Endothelial cell of umbilical vein (primary cell): Measurements from ENCODE around the gene ORM2. TPM values are rescaled to one million over a fixed set of nuclear protein-coding genes. Genes with fewer than 3 reads are reported as not detected.

Experiments
- BruUV-seq: library from RNA; stranded (reverse); fragments of 400-500 nt; replicated peaks from 2 replicates; lab custom pipeline; 2021; lab: Mats Ljungman, UMichigan
- CTCF ChIA-PET: fragments of 300-600, 350-600 bp; sonication (Branson Sonifier 250); formaldehyde crosslinking; loops from one replicate; lab custom pipeline; 2021; ENCODE audit warnings: antibody characterized with exemption, inconsistent platforms; lab: Charles Lee
- POLR2A ChIA-PET: fragments of 300-600, 350-600 bp; sonication (Branson Sonifier 250); formaldehyde crosslinking; loops from one replicate; lab custom pipeline; 2021; ENCODE audit warnings: antibody characterized with exemption, inconsistent platforms; lab: Charles Lee
- DNase-seq: peaks from one replicate; pipeline ENCODE4 v3.0.0-alpha.2; 2011; ENCODE audit warnings: low read depth, low spot score
- FAIRE-seq: peaks from 2 replicates; lab custom pipeline; 2011; peaks lifted over from hg19 to GRCh38; lab: Jason Lieb, UNC
- H2AFZ ChIP-seq: 2 replicates; pipeline ENCODE4 v1.6.0; 2012; ENCODE audit warnings: low read depth, low read length, control low read depth, inconsistent platforms
- H3K27ac ChIP-seq: 2 replicates; pipeline ENCODE4 v1.5.1; 2011; ENCODE audit warnings: low read depth, mild to moderate bottlenecking, control low read depth, low read length, moderate library complexity; ENCODE audit not compliant: insufficient read depth
- H3K27me3 ChIP-seq, 2 experiments: 2 replicates each; pipeline versions ENCODE4 v1.6.0 to v1.6.1; 2011; ENCODE audit warnings: low read length in 2 of 2, mixed read lengths in 1 of 2; ENCODE audit not compliant: control insufficient read depth in 2 of 2, insufficient read depth in 2 of 2
- H3K36me3 ChIP-seq, 2 experiments: 2 replicates in 1 of 2; 3 replicates in 1 of 2; pipeline ENCODE4 v1.5.1; 2011; ENCODE audit warnings: low read length in 2 of 2, mild to moderate bottlenecking in 1 of 2, moderate library complexity in 1 of 2; ENCODE audit not compliant: control insufficient read depth in 2 of 2, insufficient read depth in 2 of 2; ENCODE audit errors: extremely low read depth in 1 of 2
- H3K4me1 ChIP-seq: 3 replicates; pipeline ENCODE4 v1.5.1; 2011; ENCODE audit warnings: mild to moderate bottlenecking, low read length; ENCODE audit not compliant: control insufficient read depth, insufficient read depth; ENCODE audit errors: extremely low read depth
- H3K4me2 ChIP-seq: 2 replicates; pipeline ENCODE4 v1.6.1; 2011; ENCODE audit warnings: low read length, control low read depth, mixed read lengths; ENCODE audit not compliant: insufficient read depth
- H3K4me3 ChIP-seq, 3 experiments: fragments of 200-600 bp in 1 of 3; sonication (generic), shearing (Covaris generic) in 1 of 3; replicated peaks in 1 of 3; 2 replicates each; pipeline ENCODE4 v1.5.1; 2011 to 2016; ENCODE audit warnings: control low read depth in 3 of 3, low read length in 3 of 3, mild to moderate bottlenecking in 2 of 3, inconsistent platforms in 1 of 3, low read depth in 1 of 3, moderate library complexity in 1 of 3; ENCODE audit not compliant: insufficient read depth in 1 of 3
- H3K79me2 ChIP-seq: 2 replicates; pipeline ENCODE4 v1.6.0; 2012; ENCODE audit warnings: low read length, inconsistent platforms; ENCODE audit not compliant: control insufficient read depth, insufficient read depth
- H3K9ac ChIP-seq: replicated peaks from 2 replicates; pipeline ENCODE3; 2011; ENCODE audit warnings: low read length, control low read depth; ENCODE audit not compliant: insufficient read depth; ENCODE audit errors: extremely low read depth
- H3K9me1 ChIP-seq: replicated peaks from 3 replicates; pipeline ENCODE4 v1.6.0; 2011; ENCODE audit warnings: mild to moderate bottlenecking, low read length; ENCODE audit not compliant: control insufficient read depth, insufficient read depth; ENCODE audit errors: extremely low read depth
- H3K9me3 ChIP-seq: replicated peaks from 2 replicates; pipeline ENCODE4 v1.5.1; 2012; ENCODE audit warnings: low read length, inconsistent platforms; ENCODE audit not compliant: control insufficient read depth, insufficient read depth
- H4K20me1 ChIP-seq: replicated peaks from 2 replicates; pipeline ENCODE3; 2011; ENCODE audit warnings: mild to moderate bottlenecking, low read length; ENCODE audit not compliant: control insufficient read depth, insufficient read depth; ENCODE audit errors: extremely low read depth
- EZH2 ChIP-seq: IDR thresholded peaks from 2 replicates; pipeline ENCODE4 v1.6.1; 2012; ENCODE audit warnings: borderline replicate concordance, low read depth, mild to moderate bottlenecking, moderate library complexity, low read length, inconsistent platforms; ENCODE audit not compliant: severe bottlenecking
- FOS ChIP-seq: IDR thresholded peaks from 2 replicates; pipeline ENCODE4 v1.6.1; 2011; ENCODE audit warnings: mild to moderate bottlenecking, low read length, moderate library complexity, borderline replicate concordance; ENCODE audit not compliant: insufficient read depth
- GATA2 ChIP-seq: IDR thresholded peaks from 2 replicates; pipeline ENCODE4 v1.7.0; 2011; ENCODE audit warnings: low read depth, mild to moderate bottlenecking, moderate library complexity, mixed read lengths, low read length; ENCODE audit not compliant: insufficient read length, insufficient read depth
- JUN ChIP-seq: IDR thresholded peaks from 2 replicates; pipeline ENCODE4 v1.6.1; 2011; ENCODE audit warnings: borderline replicate concordance, low read depth; ENCODE audit not compliant: insufficient read length, insufficient read depth
- MYC ChIP-seq: IDR thresholded peaks from one replicate; pipeline ENCODE4 v1.6.1; 2011; ENCODE audit warnings: mild to moderate bottlenecking, low read depth, low read length
- POLR2A ChIP-seq: IDR thresholded peaks from 2 replicates; pipeline ENCODE4 v1.6.1; 2012; ENCODE audit warnings: low read depth, mild to moderate bottlenecking, control low read depth, low read length
- POLR2AphosphoS5 ChIP-seq: IDR thresholded peaks from 2 replicates; pipeline ENCODE4 v1.6.1; 2012; ENCODE audit warnings: low read depth, mild to moderate bottlenecking, control low read depth, low read length, moderate library complexity; ENCODE audit not compliant: insufficient read depth
- dilution Hi-C: fragments of 300-500 bp; cut with MboI; formaldehyde crosslinking; loops from one replicate; pipeline ENCODE4 v1.15.0; 2019; ENCODE audit warnings: low sequenced_read_pairs; ENCODE audit not compliant: extremely low pct_ligation_motif_present
- intact Hi-C: fragments of 100-400 bp; cut with micrococcal nuclease; formaldehyde crosslinking; loops from one replicate; pipeline ENCODE4 v1.10.0; 2022
- polyA plus RNA-seq, 4 experiments: library from polyadenylated mRNA; depleted of rRNA in 3 of 4; stranded (reverse) in 3 of 4; unstranded in 1 of 4; fragments of >200 nt; gene quantifications; 2 replicates each; pipeline versions ENCODE4 v1.2.1 to v1.2.3, GENCODE V29; 2011 to 2012; ENCODE audit warnings: missing spikeins in 1 of 4
- total RNA-seq: library from RNA; stranded (reverse); gene quantifications from 2 replicates; pipeline ENCODE4 v1.2.3, GENCODE V29; 2021
- TF ChIP-seq, protein P1 (sequence below): IDR thresholded peaks from 2 replicates; pipeline ENCODE4 v1.6.1; 2011; ENCODE audit not compliant: insufficient read depth, insufficient read length
- TF ChIP-seq, protein P2 (sequence below), 2 donors: IDR thresholded peaks; 1 replicate in 1 of 2; 2 replicates in 1 of 2; pipeline ENCODE4 v1.5.1; 2011; ENCODE audit warnings: low read length in 2 of 2, mild to moderate bottlenecking in 2 of 2, moderate library complexity in 2 of 2, control low read depth in 1 of 2, inconsistent platforms in 1 of 2, low read depth in 1 of 2; ENCODE audit not compliant: insufficient read depth in 1 of 2; ENCODE audit errors: extremely low read depth in 1 of 2

Gene ORM2
- total and polyA plus RNA-seq, 2 donors (not counting 3 experiments of a cell fraction or from before 2014, with no cell fraction given): not detected

DNA sequence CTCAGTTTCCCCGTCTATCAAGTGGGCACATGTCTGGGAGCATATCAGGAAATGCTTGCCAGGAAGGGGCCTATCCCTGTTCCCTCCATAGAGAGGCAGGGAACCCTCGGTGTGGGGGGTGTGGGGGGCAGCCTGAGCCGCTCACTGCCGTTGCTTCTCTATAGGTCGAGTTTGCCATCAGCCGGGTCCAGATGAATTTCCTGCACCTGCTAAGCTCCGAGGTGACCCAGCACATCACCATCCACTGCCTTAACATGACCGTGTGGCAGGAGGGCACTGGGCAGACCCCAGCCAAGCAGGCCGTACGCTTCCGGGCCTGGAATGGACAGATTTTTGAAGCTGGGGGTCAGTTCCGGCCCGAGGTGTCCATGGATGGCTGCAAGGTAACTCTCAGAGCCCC is 20.6 kb upstream of the ORM2 start:
- Histone ChIP-seq H3K27me3 (no peaks in the 10 kb centered on the region), H3K9me1 (no peaks in the 10 kb centered on the region), H3K4me3 (no peak overlapping the region), H3K4me1 (no peaks in the 10 kb centered on the region), H3K9me3 (no peaks in the 10 kb centered on the region), H3K79me2 (no peaks in the 10 kb centered on the region), H3K36me3 (peaks cover 0 to 7% of the 10 kb centered on the region in 2 experiments), H3K4me2 (no peak overlapping the region), H3K9ac (no peak overlapping the region), H3K27ac (no peak overlapping the region), H2AFZ (no peak overlapping the region), H4K20me1 (no peaks in the 10 kb centered on the region)
- DNase-seq (no peak), FAIRE-seq (no peak)
- BruUV-seq: no TSS peak
- TF ChIP-seq EZH2 (no peak), POLR2AphosphoS5 (no peak), FOS (no peak), MYC (no peak), GATA2 (no peak), POLR2A (no peak), JUN (no peak)
- TF ChIP-seq, protein P1, sequence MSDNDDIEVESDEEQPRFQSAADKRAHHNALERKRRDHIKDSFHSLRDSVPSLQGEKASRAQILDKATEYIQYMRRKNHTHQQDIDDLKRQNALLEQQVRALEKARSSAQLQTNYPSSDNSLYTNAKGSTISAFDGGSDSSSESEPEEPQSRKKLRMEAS: no peak
- TF ChIP-seq, protein P2, sequence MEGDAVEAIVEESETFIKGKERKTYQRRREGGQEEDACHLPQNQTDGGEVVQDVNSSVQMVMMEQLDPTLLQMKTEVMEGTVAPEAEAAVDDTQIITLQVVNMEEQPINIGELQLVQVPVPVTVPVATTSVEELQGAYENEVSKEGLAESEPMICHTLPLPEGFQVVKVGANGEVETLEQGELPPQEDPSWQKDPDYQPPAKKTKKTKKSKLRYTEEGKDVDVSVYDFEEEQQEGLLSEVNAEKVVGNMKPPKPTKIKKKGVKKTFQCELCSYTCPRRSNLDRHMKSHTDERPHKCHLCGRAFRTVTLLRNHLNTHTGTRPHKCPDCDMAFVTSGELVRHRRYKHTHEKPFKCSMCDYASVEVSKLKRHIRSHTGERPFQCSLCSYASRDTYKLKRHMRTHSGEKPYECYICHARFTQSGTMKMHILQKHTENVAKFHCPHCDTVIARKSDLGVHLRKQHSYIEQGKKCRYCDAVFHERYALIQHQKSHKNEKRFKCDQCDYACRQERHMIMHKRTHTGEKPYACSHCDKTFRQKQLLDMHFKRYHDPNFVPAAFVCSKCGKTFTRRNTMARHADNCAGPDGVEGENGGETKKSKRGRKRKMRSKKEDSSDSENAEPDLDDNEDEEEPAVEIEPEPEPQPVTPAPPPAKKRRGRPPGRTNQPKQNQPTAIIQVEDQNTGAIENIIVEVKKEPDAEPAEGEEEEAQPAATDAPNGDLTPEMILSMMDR (IDR thresholded peaks at IDR 0.05; ENCODE audit: extremely low read depth in 1 of 2, insufficient read depth in 1 of 2, low read depth in 1 of 2, low read length in 2 of 2): no peak
- ChIA-PET POLR2A (no interaction called here), CTCF (interaction anchor here (2.5 kb wide), 1 partner anchor 18 kb away, joined by 12 read pairs; no protein-coding TSS in a partner anchor)
- dilution Hi-C loops (no loop called here), intact Hi-C loops (no loop called here)
